OCI-LY3 (cell line): ENCODE results near the gene GNAI3.

Source experiments
- EZH2phosphoT487 ChIP-seq: fragments of 200-600 bp; shearing (Covaris generic); IDR thresholded peaks from 2 replicates; pipeline ENCODE4 v1.6.1; 2018; ENCODE audit warnings: antibody characterized with exemption, mixed run types, low read depth
- TF ChIP-seq, protein P1 (sequence below): fragments of 200-600, 300-600 bp; sonication (generic); IDR thresholded peaks from 2 replicates; pipeline ENCODE4 v1.5.1; 2014; ENCODE audit warnings: antibody characterized with exemption, low read length, low read depth

DNA sequence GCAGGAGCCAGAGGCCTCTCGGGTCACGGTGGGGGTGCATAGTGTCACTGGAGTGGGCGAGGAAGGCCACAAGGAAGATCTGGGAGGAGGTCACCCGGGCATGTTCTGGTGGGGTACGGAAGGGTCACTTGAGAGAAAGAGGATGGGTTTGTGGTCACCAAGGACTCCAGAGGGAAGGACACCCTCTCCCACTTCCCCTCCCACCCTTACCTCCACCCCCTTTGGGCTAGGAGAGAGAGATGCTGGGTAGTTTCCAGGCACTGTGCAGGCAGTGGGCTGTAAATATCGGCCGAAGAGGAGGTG lies 39.6 kb upstream of the GNAI3 start:
- TF ChIP-seq, protein P1, sequence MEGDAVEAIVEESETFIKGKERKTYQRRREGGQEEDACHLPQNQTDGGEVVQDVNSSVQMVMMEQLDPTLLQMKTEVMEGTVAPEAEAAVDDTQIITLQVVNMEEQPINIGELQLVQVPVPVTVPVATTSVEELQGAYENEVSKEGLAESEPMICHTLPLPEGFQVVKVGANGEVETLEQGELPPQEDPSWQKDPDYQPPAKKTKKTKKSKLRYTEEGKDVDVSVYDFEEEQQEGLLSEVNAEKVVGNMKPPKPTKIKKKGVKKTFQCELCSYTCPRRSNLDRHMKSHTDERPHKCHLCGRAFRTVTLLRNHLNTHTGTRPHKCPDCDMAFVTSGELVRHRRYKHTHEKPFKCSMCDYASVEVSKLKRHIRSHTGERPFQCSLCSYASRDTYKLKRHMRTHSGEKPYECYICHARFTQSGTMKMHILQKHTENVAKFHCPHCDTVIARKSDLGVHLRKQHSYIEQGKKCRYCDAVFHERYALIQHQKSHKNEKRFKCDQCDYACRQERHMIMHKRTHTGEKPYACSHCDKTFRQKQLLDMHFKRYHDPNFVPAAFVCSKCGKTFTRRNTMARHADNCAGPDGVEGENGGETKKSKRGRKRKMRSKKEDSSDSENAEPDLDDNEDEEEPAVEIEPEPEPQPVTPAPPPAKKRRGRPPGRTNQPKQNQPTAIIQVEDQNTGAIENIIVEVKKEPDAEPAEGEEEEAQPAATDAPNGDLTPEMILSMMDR: no peak
- no peak for TF ChIP-seq EZH2phosphoT487
